H1 (cell line): ENCODE results near the gene CBLC. TPM values are rescaled to one million over a fixed set of nuclear protein-coding genes. Genes with fewer than 3 reads are reported as not detected.

Experiments
- CHD7 ChIP-seq: fragments of 300-600 bp; sonication (generic); IDR thresholded peaks from 2 replicates; pipeline ENCODE4 v1.7.1; 2012; ENCODE audit warnings: low read length, moderate library complexity, mild to moderate bottlenecking, inconsistent platforms; ENCODE audit not compliant: insufficient replicate concordance
- RAD21 ChIP-seq, 2 experiments: IDR thresholded peaks in 1 of 2; conservative IDR thresholded peaks in 1 of 2; 2 replicates each; pipeline ENCODE4 v1.6.1; 2011; ENCODE audit warnings: low read depth in 2 of 2, low read length in 2 of 2, improper control_type of control experiment in 1 of 2, inconsistent platforms in 1 of 2, mild to moderate bottlenecking in 1 of 2, moderate library complexity in 1 of 2
- SUZ12 ChIP-seq: fragments of 200-600 bp; sonication (generic); IDR thresholded peaks from 2 replicates; pipeline ENCODE4 v1.6.1; 2012; ENCODE audit warnings: mild to moderate bottlenecking, inconsistent platforms, low read length, moderate library complexity, mixed read lengths
- polyA plus RNA-seq, 7 experiments: library from polyadenylated mRNA; depleted of rRNA in 3 of 7; stranded (reverse) in 5 of 7; unstranded in 2 of 7; fragments of >200 nt in 5 of 7; fragments of 200-250 nt in 2 of 7; gene quantifications; 1 replicate in 5 of 7; 2 replicates in 1 of 7; 4 replicates in 1 of 7; pipeline versions ENCODE4 v1.2.1 to v1.2.3, GENCODE V29; 2011 to 2013; ENCODE audit warnings: missing spikeins in 2 of 7, mixed read lengths in 2 of 7
- total RNA-seq: library from RNA; stranded (reverse); fragmentation: NEBNext Ultra II Directional; extraction: Animal tissue kit (Norgen Biotek cat#: 25700); gene quantifications from 2 replicates; pipeline ENCODE4 v1.2.1, GENCODE V29; 2021

The CBLC gene
- total and polyA plus RNA-seq, 2 of the 8 experiments (the other 6 are each of a cell fraction or from before 2014, with no cell fraction given) = 17.4 to 35.7 TPM

DNA sequence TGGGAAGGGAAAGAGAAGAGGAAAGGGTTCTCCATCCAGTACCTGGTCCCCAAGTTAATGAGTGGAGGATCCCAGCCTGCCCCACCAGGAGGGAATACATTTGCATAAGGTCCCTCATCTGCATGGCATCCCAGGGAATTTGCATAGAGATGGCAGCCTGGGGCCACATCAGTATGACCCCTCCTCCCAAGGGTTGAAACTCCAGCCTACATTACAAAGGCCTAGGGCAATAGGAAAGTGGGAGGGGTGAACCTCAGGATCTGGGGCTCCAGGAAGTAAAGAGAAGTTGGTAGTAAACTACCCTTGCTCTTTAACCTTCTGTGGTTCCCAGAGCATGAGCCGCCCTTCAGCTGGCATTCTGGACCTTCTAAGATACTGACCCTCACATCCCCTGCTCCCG, 61.6 kb downstream of the CBLC start (continued):
- TF ChIP-seq CHD7 (no peak), SUZ12 (no peak), RAD21 (IDR thresholded peaks at IDR 0.05 in 1 of 2, conservative IDR thresholded peaks at IDR 0.05 in 1 of 2; ENCODE audit: low read depth in 2 of 2, low read length in 2 of 2) (no peak)
